OCI-LY3 (cell line): ENCODE data around the gene TNNI3K.

Source experiments
- H2AFZ ChIP-seq: fragments of 200-600, 300-600 bp; shearing (Covaris generic); 2 replicates; pipeline ENCODE4 v1.6.0; 2014; ENCODE audit warnings: antibody characterized with exemption, low read depth, low read length
- H3K27ac ChIP-seq: fragments of 200-600, 300-600 bp; sonication (generic); 2 replicates; pipeline ENCODE4 v1.5.1; 2014; ENCODE audit warnings: mild to moderate bottlenecking, low read length, moderate library complexity, mixed read lengths
- H3K27me3 ChIP-seq: fragments of 200-600, 300-600 bp; sonication (generic); 2 replicates; pipeline ENCODE4 v1.6.1; 2014; ENCODE audit warnings: low read depth, low read length, mixed read lengths
- H3K36me3 ChIP-seq: fragments of 200-600, 300-600 bp; sonication (generic); replicated peaks from 2 replicates; pipeline ENCODE3; 2014; ENCODE audit warnings: low read depth, low read length, mixed read lengths
- H3K4me1 ChIP-seq: fragments of 300-600, 200-600 bp; sonication (generic); 2 replicates; pipeline ENCODE4 v1.6.1; 2014; ENCODE audit warnings: low read length, mixed read lengths
- H3K4me2 ChIP-seq: fragments of 200-600, 300-600 bp; sonication (generic); 2 replicates; pipeline ENCODE4 v1.6.1; 2014; ENCODE audit warnings: low read length, mixed read lengths
- H3K4me3 ChIP-seq: fragments of 300-600, 200-600 bp; sonication (generic); 2 replicates; pipeline ENCODE4 v1.5.1; 2014; ENCODE audit warnings: antibody characterized with exemption, mild to moderate bottlenecking, low read length, moderate library complexity
- H3K79me2 ChIP-seq: fragments of 300-600, 200-600 bp; shearing (Covaris generic); 2 replicates; pipeline ENCODE4 v1.6.1; 2014; ENCODE audit warnings: mild to moderate bottlenecking, low read length, mixed read lengths
- H3K9ac ChIP-seq: fragments of 300-600, 200-600 bp; shearing (Covaris generic); 2 replicates; pipeline ENCODE4 v1.6.0; 2014; ENCODE audit warnings: mild to moderate bottlenecking, low read length, moderate library complexity
- H3K9me3 ChIP-seq: fragments of 200-600, 300-600 bp; shearing (Covaris generic); 2 replicates; pipeline ENCODE4 v1.6.1; 2014; ENCODE audit warnings: low read length, mixed read lengths; ENCODE audit not compliant: insufficient read depth
- H4K20me1 ChIP-seq: fragments of 200-600, 300-600 bp; sonication (generic); 2 replicates; pipeline ENCODE4 v1.6.1; 2016; ENCODE audit warnings: low read length, mixed read lengths; ENCODE audit not compliant: insufficient read depth
- CTCF ChIP-seq: fragments of 200-600, 300-600 bp; sonication (generic); IDR thresholded peaks from 2 replicates; pipeline ENCODE4 v1.5.1; 2014; ENCODE audit warnings: antibody characterized with exemption, low read length, low read depth
- EZH2phosphoT487 ChIP-seq: fragments of 200-600 bp; shearing (Covaris generic); IDR thresholded peaks from 2 replicates; pipeline ENCODE4 v1.6.1; 2018; ENCODE audit warnings: antibody characterized with exemption, mixed run types, low read depth

Gene TNNI3K

GRCh38 chr1:74237035-74237434 is 1.8 kb downstream of the TNNI3K start:
- Histone ChIP-seq H2AFZ (no peak overlapping the region), H3K27ac (no peak overlapping the region), H3K4me2 (no peak overlapping the region), H3K9ac (no peak overlapping the region), H4K20me1 (no peaks in the 10 kb centered on the region), H3K27me3 (no peaks in the 10 kb centered on the region), H3K36me3 (no peaks in the 10 kb centered on the region), H3K79me2 (no peaks in the 10 kb centered on the region), H3K4me1 (no peaks in the 10 kb centered on the region), H3K9me3 (no peaks in the 10 kb centered on the region), H3K4me3 (no peak overlapping the region)
- TF ChIP-seq EZH2phosphoT487, result no peak
- TF ChIP-seq CTCF, result no peak

- Histone ChIP-seq H3K9ac (no peak overlapping the region), H4K20me1 (no peaks in the 10 kb centered on the region), H3K27me3 (no peaks in the 10 kb centered on the region), H3K79me2 (no peaks in the 10 kb centered on the region), H3K9me3 (no peaks in the 10 kb centered on the region), H3K4me3 (no peak overlapping the region), H3K4me1 (no peaks in the 10 kb centered on the region), H2AFZ (no peak overlapping the region), H3K4me2 (no peak overlapping the region), H3K27ac (no peak overlapping the region), H3K36me3 (no peaks in the 10 kb centered on the region)
- TF ChIP-seq EZH2phosphoT487, result no peak
- no peak for TF ChIP-seq CTCF
Observed at GRCh38 chr1:74237787-74238186, 2.6 kb downstream of the TNNI3K start.

GRCh38 chr1:74245168-74245772 is 10.1 kb downstream of the TNNI3K start:
- Histone ChIP-seq H4K20me1 (no peaks in the 10 kb centered on the region), H3K4me3 (no peak overlapping the region)

GRCh38 chr1:74246315-74246714 is 11.1 kb downstream of the TNNI3K start:
- Histone ChIP-seq H3K4me3 (no peak overlapping the region), H3K4me2 (no peak overlapping the region), H3K4me1 (peaks cover 9% of the 10 kb centered on the region), H3K27me3 (no peaks in the 10 kb centered on the region), H3K79me2 (no peaks in the 10 kb centered on the region), H2AFZ (no peak overlapping the region), H4K20me1 (no peaks in the 10 kb centered on the region), H3K36me3 (no peaks in the 10 kb centered on the region), H3K9me3 (no peaks in the 10 kb centered on the region), H3K9ac (no peak overlapping the region), H3K27ac (no peak overlapping the region)
- TF ChIP-seq EZH2phosphoT487, result no peak

More at GRCh38 chr1:74245168-74245772, 10.1 kb downstream of the TNNI3K start:
- peaks cover 9% of the 10 kb centered on the region for H3K4me1 ChIP-seq
- H3K36me3 ChIP-seq, result no peaks in the 10 kb centered on the region
- H3K4me2 ChIP-seq, result no peak overlapping the region
- no peak overlapping the region for H3K27ac ChIP-seq
- H3K9me3 ChIP-seq, result no peaks in the 10 kb centered on the region
- no peaks in the 10 kb centered on the region for H3K27me3 ChIP-seq
- TF ChIP-seq CTCF (no peak), EZH2phosphoT487 (no peak)
- no peaks in the 10 kb centered on the region for H3K79me2 ChIP-seq
- H3K9ac ChIP-seq, result no peak overlapping the region
- H2AFZ ChIP-seq, result no peak overlapping the region
